ENCODE measurements around the gene TJP3.
A peak's percentile ranks its signal among the peaks of the same experiment; 100 is the strongest.
"Not testable (repeated sequence)": the region's sequence is repeated elsewhere in the genome, so short reads cannot be mapped to it uniquely, and the experiment has no call there.

Gene TJP3

GRCh38 chr19:3738477-3739220 is 30.5 kb downstream of the TJP3 start:
- DNase-seq (ENCODE audit: low spot score): no peak

GRCh38 chr19:3740431-3740830 is 32.2 kb downstream of the TJP3 start:
- DNase-seq (ENCODE audit: low spot score): no peak

- DNase-seq (ENCODE audit: low spot score): no peak
These were observed 35.3 kb downstream of the TJP3 start for GRCh38 chr19:3743486-3743885.

DNA sequence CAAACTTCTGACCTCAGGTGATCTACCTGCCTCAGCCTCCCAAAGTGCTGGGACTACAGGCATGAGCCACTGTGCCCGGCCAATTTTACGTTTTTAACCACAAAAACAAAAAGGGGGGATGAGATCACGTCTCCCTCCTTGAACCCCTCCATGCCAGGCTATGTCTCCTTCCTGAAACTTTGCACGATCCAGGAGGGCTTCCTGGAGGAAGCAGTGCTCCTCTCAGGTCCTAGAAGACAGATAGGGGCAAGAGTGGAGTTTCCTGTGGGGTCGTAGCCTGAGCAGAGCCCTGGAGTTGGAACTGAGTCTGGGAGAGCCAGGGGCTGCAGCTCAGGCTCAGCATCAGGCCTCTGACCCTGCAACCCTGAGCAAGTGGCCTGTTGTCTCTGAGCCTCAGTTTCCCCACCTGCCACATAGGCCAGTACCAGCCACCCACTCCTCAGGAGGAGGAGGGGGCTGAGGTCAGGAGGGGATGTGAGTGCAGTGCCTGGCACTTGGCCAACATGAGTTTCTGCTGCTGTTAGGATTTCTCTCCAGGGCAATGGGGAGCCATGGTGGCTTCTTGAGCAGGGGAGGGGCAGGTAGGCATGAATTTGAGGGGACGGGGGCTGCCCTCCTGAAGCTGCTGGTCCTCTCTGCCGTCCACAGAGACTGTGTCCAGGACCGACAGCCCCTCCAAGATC is 37.3 kb downstream of the TJP3 start:
- no peak for DNase-seq (ENCODE audit: low spot score)

GRCh38 chr19:3746371-3747056 is 38.3 kb downstream of the TJP3 start:
- no peak for DNase-seq (ENCODE audit: low spot score)

- no peak for DNase-seq (ENCODE audit: low spot score)
These were observed 40.8 kb downstream of the TJP3 start for GRCh38 chr19:3748965-3749364.

DNA sequence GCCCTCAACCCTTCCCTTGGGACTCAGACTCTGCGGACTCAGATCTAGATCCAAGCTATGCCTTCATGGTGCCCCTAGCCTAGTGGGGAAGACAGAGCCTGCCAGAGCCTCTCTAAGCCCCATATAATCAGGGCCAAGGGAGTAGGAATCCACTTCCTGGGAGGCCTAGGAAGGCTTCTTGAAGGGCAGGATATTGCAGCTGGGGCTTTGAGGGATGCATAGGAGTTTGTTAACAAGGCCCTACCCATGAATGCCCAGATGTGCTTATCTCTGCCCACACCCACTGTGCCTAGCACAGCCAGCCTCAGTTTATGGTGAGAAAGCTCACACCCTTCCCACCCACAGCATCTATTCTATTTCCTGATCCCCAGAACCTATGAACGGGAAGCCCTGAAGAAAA is 42.0 kb downstream of the TJP3 start:
- DNase-seq (ENCODE audit: low spot score): no peak

DNA sequence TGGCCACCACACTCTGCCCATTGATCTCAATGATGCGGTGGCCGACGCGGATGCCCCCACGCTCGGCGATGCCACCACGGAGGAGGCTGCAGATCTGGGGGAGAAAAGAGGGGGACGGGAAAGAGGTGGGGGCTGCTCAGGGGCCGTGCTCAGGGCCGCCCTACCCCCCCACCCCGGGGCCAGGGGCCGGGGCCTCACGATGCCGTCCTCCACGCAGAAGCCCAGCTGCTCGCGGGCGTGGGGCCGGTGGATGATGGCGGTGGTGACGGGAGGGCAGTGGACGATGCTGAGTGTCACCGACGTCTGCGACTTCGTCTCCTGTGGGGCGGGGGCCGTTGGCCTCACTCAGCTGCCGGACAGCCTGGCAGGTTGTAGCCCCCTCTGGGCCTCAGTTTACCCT is 43.1 kb downstream of the TJP3 start:
- DNase-seq (ENCODE audit: low spot score): no peak

GRCh38 chr19:3752492-3752891 is 44.3 kb downstream of the TJP3 start:
- no peak for DNase-seq (ENCODE audit: low spot score)

- DNase-seq (ENCODE audit: low spot score): no peak
These were observed 45.6 kb downstream of the TJP3 start for GRCh38 chr19:3753631-3754410.

DNA sequence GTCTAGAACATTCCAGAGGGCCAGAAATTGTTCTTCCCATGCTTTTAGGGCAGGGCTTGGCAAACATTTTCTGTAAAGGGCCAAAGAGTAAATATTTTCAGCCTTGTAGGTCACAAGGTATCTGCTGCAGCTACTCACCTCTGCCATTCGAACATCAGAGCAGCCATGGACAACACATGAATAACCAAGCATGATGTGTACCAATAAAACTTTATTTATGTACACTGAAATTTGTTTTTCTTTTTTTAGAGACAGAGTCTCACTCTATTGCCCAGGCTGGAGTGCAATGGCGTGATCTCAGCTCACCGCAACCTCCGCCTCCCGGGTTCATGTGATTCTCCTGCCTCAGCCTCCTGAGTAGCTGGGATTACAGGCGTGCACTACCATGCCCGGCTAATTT is 49.5 kb downstream of the TJP3 start:
- DNase-seq (ENCODE audit: low spot score): not testable (repeated sequence)

- DNase-seq (ENCODE audit: low spot score): not testable (repeated sequence)
These were observed 50.1 kb downstream of the TJP3 start for GRCh38 chr19:3758297-3758696.

DNA sequence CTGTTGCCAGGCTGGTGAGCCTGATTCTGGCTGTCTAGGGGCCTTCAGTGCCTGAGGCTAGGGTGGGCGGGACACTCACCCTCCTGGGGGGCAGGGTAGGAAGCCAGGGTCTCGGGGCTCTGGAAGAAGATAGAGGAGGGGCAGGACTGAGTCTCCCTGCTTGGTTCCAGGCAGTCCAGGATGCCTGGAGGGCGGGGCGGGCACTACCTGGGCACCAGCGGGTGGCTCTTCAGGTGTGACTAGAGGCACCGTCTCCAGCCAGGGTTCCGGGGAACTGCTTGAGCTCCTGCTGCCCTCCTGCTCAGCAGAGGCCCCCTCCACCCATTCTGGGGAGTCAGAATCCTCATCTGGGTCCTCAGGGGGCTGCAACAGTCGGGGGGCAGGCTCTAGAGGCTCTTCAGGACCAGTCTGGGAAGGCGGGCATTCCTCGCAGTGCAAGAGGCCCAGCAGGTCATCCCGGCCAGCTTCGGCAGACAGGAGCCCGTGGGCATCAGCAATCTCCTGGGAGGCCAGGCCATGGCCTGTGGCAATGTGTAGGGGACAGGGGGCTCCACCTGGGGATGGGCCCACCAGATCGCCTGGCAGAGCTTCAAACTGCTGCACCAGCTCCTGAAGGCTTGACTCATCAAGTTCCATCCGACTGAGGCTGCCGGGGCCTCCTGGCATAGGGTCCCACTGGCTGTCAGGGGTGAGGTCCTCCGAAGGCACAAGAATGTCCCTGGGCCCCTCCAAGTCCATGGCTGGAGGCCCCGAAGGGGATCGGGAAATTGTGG is 51.5 kb downstream of the TJP3 start:
- no peak for DNase-seq (ENCODE audit: low spot score)

DNA sequence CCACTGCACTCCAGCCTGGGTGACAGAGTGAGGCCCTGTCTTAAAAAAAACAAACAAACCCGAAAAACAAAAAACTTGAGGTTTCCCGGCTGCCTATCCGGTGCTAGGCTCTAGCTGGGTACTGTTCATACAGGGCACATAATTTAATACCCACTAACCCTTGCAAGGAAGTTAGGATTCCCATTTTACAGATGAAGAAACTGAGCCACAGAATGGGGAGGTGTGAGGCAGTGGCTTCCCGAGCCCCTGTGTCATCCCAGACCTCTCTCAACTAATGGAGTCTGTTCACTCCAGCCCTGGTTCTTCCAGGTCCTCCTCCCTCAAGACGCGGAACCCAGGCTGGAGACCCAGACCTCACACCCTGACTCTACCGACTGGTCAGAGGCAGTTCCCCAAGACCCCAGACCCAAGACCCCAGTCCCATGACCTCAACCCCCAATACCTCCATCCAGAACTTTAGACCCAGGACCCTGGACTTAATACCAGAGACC is 52.7 kb downstream of the TJP3 start:
- peak; percentile 17 for DNase-seq (ENCODE audit: low spot score)

GRCh38 chr19:3761382-3762129 is 53.4 kb downstream of the TJP3 start, which contains the start of gene APBA3:
APBA3 (minus strand) TSS chr19:3761692; CDS start chr19:3760264, 1,428 bp downstream.
- peak; percentile 88 for DNase-seq (ENCODE audit: low spot score)

GRCh38 chr19:3762130-3762473 is 53.9 kb downstream of the TJP3 start:
- no peak for DNase-seq (ENCODE audit: low spot score)

DNA sequence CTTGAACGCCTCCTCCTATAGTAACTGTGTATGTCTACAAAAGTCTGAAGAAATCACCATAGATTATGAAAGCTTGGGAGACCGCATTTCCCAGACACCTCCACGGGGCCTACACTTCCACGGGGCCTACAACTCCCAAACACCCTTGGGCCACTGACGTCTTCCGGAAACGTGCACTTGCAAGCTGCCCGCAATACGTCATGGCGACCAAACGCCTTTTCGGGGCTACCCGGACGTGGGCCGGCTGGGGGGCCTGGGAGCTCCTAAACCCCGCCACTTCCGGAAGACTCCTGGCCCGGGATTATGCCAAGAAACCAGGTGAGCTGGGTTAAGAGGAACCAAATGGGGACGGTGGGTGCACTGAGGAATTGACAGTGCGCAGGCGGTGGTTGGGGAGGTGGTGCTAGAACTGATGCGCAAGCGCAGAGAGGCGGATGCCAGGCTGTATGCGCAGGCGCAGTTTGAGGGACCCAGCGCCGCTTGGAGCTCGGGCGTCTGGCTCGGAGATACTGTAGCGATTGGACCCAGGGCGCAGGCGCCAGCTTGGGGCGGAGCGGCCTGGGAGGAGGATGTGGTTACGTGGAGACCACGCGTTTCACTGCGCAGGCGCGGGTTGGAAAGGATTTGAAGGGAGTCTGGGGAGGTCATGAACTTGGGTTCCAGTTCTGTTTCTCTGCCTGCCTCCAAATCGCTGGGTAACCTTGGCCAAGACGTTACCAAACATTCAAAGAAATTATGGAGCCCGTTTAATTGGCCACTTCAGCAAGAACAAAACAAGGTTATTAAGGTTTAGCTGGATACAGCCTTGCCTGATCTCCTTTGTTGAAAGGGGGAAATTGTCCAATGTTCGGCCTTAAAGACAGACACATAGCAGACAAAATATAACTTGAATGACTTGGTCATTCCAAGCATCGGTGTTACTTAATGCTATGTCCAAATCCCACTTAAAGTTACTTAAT is 54.6 kb downstream of the TJP3 start, which contains the start of gene MRPL54:
Gene MRPL54, plus strand, starts transcription at position 182 of the 959 bp plus-strand sequence. Its CDS starts 19 bp downstream, at position 201.
- peak; percentile 100 for DNase-seq (ENCODE audit: low spot score)

DNA sequence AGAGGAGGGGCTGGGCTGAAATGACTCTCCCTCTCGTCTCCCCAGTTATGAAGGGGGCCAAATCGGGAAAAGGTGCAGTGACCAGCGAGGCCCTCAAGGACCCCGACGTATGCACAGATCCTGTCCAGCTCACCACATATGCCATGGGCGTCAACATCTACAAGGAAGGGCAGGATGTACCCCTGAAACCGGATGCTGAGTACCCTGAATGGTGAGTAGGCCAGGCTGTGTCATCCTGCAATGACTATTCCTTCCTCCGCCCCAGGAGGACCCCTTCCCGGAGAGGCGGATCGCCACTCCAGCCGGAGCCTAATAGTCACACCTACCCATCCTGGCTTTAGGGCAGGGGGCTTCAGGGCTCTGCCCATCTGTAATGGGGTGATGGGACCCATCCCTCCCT is 56.9 kb downstream of the TJP3 start:
- no peak for DNase-seq (ENCODE audit: low spot score)

GRCh38 chr19:3765757-3766156 is 57.6 kb downstream of the TJP3 start:
- DNase-seq (ENCODE audit: low spot score): not testable (repeated sequence)

Data from pons (tissue), 1 donor.